Erythroblast (primary cell): ENCODE data around the gene JSRP1.
A peak's percentile ranks its signal among the peaks of the same experiment; 100 is the strongest.

Experiments
- DNase-seq, 2 experiments: peaks; one replicate each; lab custom pipeline; 2025; lab: John Stamatoyannopoulos, UW
- GATA1 ChIP-seq: IDR thresholded peaks from 2 replicates; pipeline ENCODE4 v1.6.1; 2011; ENCODE audit warnings: low read depth, mild to moderate bottlenecking, control low read depth, low read length, moderate library complexity
- POLR2A ChIP-seq: IDR thresholded peaks from 2 replicates; pipeline ENCODE4 v1.6.1; 2011; ENCODE audit warnings: mild to moderate bottlenecking, low read length

Gene JSRP1

DNA sequence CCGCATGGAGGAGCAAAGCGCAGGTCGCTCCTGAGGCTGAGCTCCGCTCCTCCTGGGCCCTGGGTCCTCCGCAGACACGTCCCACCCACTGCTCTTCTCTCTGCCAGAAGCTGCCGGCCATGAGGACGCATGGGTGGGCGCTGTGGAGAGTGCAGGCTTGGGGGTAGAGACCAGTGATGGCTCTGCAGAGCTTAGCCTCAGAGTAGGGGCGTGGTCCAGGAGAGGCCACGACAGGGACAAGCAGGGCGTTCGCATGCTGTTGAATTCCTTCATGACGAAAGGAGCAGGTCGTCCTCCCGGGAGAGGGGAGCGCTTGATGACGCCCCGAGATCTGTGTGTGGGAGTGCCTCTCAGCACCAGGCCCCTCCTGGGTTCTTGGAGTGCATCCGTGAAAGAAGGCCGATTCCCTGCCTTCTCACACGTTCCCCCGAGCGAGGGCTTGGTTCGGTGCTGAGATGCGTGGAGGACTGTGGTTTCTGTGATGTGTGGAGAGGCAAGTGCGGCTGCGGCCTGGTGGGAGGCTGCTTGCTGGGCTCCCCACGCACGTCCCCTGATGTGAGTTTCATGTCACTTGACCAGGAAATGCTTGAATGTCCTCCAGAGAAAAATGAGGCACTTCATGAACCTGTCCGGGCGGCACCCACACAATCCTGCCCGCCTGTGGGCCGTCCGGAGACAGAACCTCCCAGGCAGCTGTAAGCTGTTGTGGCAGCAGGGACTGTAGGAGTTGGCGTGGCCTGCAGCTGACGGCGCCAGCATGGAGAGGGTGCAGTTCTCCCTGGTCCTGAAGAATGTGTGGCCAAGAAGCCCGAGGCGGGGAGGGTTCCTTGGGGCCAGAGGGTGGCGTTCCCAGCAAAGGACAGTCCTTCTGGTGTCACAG lies 15.1 kb downstream of the JSRP1 start:
- no peak for DNase-seq
- no peak for TF ChIP-seq GATA1
- TF ChIP-seq POLR2A: no peak

DNA sequence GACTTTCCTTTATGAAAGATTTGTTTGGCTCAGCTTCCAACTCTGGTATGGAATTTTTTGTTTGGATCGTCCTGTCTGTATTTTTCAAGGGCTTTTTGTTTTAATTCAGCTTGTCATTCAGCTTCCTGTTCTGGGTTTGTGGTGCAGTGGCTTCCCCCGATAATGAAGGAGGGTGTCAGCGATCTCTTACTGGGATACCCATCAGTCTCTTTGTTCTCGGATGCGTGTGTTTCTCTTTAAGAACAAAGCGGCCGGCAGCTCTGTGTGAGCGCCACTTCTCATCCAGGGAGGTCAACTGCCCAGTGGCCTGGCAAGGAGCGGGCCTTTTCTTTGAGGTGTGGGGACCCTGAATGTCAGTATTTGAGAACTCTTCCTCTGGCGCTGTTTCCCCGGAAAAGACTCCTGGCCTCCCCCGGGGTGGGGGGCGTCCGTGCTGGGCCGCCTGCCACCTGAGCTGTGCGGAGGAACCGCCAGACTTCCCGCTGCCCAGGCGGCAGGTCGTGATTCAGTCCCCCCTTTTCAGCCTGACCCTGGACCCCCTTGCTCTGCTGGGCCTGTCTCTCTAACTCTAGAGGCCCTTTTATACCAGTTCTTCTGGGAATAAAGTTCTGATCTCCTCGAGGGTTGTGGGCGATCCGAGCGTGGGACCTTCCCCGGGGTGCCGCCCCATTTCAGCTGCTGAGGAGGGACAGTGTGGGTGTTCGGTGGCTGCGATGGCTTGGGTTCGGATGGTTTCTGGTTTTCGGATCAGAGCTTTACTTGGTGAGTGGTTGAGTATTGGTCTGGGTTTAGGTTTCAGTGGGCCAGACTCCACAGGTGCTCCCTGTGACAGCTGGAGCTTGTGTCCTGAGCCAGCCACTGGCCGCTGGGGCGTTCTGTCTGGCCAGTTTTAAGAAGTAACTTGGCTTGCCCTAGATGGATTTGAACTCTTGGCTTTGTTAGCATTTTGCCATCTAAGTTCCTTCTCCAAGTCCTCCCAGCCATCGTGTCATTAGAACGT lies 16.1 kb downstream of the JSRP1 start:
- TF ChIP-seq GATA1: no peak
- no peak for TF ChIP-seq POLR2A
- peak; percentile 57 to 65 for DNase-seq

DNA sequence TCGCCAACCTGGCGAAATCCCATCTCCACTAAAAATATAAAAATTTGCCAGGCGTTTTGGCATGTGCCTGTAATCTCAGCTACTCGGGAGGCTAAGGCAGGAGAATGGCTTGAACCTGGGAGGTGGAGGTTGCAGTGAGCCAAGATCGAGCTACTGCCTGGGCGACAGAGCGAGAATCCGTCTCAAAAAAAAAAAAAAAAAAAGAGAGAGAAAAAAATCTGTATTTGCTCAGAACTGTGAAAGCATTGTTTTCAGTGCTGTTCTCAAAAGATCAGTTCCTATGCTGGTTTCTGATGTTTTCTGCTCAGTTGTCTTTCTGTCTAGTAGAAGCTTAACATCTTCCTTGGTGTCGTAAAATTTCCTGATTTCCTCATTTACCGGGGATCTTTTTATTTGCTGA lies 17.0 kb downstream of the JSRP1 start:
- no peak for TF ChIP-seq GATA1
- no peak for TF ChIP-seq POLR2A
- DNase-seq: no peak

DNA sequence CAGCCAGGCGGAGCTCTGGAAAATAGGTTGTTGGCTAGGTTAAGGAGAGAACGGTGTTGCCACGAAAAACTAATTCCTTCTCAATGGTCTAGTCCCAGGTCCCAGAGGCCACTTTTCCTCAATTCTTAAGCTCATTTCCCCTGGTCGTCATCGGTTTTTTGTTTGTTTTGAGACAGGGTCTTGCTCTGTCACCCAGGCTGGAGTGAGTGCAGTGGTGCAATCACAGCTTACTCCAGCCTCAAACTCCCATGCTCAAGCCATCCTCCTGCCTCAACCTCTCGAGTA lies 18.4 kb downstream of the JSRP1 start:
- no peak for TF ChIP-seq GATA1
- TF ChIP-seq POLR2A: no peak
- DNase-seq: no peak

DNA sequence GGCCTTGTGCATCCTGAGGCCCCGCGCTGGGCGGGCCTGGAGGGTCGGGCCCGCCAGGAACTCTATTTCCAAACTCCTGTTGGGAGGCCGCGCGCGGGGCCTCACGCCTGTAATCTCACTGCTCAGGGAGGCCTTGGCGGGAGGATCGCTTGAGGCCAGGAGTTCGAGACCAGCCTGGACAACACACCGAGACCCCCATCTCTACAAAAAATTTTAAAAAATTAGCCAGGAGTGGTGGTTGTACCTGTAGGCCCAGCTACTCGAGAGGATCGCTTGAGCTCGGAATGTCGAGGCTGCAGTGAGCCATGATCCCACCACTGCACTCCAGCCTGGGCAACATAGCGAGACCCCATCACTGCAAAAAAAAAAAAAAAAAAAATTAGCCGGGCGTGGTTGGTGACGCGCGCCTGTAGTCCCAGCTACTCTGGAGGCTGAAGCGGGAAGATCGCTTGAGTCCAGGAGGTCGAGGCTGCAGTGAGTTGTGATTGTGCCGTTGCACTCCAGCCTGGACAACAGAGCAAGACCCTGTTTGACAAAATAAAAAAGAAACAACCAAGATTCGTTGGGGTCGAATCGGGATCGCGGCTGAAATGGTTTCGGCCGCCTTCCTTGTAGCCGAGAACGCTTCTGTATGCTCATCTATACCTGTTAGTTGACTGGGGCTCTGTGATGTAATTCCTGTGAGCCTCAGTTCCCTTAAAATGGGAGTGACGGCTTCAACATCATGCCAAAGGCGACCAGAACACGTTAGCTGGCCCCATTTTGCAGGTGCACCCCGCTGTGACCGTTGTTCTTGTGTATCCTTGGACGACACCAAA lies 19.0 kb downstream of the JSRP1 start:
- peak; percentile 63 to 73 for DNase-seq
- no peak for TF ChIP-seq GATA1
- TF ChIP-seq POLR2A: no peak

DNA sequence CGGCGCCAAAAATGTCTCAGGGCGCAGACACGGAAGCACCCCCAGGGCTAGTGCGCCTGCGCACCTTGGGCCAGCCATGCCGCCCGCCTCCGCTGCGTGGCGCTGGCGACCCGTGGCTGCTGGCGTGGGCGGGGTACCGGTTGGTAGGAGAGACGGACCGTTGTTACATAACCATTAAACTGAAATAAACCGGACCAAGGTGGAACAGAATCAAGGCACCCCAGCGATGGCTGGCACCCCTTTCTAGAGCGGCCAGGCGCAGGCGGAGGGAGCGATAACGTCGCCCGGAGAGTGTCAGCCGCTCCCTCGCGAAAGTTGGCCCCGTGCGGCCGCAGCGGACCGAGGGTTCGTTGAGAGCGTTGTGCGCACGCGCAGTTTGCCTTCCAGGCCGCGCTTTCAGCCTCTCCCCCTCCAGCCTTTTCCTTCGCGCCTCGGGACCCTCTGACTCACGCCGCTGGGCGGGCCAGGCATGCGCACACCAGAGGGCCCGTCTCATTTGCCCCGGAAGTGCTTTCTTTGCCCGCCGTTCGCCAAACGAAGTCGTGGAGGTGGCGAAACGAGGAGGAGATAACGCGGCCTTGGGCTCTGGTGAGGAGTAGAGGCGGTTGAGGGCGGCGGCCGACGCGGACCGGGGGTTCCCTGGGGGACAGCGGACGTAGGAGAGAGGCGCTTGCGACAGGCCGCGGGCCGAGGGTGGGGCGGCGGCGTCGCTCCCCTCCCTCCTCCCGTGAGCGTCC lies 19.7 kb downstream of the JSRP1 start, which contains the start of the genes PLEKHJ1 and SF3A2:
TSS of gene PLEKHJ1 (minus strand) at position 16 of the 737 bp plus-strand sequence. CDS start 81 bp downstream, outside the sequence.
TSS of gene SF3A2 (plus strand) at position 511 of the 737 bp plus-strand sequence. CDS start 6,595 bp downstream, outside the sequence.
- peak; percentile 90 for TF ChIP-seq POLR2A
- peak; percentile 66 for TF ChIP-seq GATA1
- DNase-seq: peak; percentile 99

DNA sequence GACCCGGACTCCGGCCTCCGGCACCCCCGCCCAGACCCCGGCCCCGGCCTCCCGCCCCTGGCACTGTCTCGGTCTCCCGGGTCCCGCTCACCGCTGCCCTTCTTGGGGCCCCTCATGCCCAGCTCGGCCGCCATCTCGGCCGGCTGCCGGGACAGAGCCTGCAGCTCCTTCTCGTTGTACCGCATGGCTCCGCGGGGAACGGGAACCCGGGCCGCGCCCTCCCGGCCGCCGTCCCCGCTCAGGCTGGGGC lies 20.2 kb downstream of the JSRP1 start:
- TF ChIP-seq GATA1 (no peak), POLR2A (no peak)
- no peak for DNase-seq

DNA sequence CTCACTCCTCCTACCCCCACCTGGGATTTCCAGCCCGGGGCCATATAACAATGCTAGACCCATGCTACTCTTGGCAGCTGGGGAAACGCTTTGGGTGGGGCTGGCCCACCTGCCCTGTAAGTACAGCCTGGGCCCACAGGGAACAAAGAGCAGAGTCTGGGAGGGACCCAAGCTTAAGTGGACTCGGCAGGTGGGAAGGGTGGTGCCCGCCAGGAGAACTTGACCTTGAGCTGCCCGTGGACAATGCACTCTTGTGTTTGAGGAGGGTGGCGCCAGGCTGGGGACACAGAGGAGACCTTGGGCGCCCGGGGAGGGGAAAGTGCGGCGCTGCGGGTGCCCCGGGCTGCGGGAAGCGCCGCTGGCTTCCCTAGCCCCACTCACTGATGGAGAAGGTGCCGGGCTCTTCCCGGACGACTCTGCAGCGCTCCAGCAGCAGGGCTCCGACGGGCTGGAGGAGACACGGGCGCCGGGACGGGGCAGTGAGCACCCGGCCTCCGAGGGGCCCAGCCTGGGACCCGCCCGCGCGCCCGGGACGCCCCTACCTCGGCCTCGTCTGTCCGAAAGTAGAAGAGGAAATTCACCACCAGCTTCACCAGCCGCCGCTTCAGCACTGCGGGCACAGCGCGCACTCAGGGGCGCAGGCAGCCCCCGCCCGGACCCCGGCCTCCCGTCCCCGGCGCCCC lies 20.7 kb downstream of the JSRP1 start:
- peak in 1 of 2 experiments; percentile 71 for DNase-seq
- no peak for TF ChIP-seq POLR2A
- TF ChIP-seq GATA1: no peak

DNA sequence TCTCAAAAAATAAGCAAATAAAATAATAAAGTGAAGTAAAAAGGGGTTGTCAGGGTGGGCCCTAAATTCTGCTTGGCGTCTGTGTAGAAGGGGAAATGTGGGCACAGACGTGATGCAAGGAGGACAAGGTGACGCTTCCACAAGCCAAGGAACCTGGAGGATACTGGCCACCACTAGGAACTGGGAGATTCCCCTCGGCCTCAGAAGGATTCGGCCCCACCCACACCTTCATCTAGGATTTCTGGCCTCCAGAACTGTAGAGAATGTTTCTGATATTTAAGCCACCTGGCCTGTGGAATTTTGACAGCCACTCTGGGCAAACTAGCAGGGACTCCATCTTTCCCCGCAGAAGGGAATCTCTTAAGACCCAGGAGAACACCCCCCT lies 21.2 kb downstream of the JSRP1 start:
- TF ChIP-seq GATA1: no peak
- no peak for TF ChIP-seq POLR2A
- DNase-seq: no peak

DNA sequence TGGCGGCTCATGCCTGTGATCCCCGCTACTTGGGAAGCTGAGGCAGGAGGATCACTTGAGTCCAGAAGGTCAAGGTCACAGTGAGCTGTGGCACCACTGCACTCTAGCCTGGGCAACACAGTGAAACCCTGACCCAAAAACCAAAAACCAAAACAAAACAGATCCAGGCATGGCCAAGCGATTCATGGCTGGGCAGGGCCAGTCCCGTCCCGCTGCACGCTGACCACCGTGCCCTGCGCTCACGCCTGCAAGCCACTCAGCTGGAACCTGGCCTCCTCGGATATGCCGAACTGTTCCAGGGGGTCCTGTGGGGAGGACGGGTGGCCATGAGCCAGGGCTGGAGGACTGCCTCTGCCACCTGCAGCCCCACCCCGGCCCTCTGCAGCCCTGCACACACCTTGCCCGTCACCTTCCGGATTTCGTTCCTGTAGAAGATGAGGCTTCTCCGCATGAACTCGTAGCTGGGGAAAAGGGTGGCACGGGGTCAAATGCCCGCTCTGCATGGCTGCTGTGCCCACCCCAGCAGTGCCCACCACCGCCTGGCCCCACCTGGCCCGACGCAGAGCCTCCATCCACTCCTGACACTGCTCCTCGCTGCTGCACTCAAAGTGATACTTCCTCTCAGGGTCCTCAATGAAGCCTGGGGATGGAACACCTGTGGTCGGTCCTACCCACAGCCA lies 22.5 kb downstream of the JSRP1 start:
- DNase-seq: no peak
- TF ChIP-seq POLR2A: no peak
- no peak for TF ChIP-seq GATA1

DNA sequence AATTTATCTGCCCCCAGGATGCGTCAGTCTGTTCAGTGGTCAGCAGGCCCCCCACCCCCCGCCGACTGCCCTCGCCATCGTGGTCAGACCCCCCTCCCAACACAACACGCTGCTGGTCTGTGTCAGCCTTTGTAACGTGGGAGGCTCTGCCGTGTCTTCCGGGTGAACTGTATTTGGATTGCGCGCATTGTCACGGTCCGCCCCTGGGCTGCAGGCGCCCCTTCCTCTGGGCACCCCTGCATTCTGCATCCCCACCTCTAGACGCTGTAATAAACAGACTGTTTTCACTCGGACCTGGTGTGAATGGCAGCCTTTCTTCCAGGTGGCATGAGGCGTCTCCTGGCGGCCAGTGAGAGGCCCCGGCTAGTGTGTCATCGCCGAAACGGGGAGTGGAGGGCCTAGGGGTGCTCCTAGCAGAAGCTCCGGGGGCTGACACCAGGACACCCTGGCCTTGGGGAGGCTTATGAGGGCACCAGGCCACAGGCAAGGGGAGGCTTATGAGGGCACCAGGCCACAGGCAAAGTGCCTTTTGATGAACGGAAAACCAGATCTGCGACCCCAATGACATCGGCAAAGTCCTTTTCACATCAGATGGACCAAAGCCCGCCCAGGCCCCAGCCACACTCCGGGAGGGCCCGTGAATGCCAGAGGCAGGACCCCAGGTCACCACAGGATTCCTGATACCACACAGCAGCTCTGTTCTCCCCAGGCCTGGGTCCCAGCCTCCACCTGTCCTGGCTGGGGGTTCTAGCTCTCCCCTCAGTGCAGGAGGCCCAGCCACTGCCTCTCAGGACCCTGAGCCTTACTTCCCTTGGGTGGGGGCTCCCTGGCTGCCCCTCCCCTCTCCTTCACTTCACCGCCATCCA lies 23.7 kb downstream of the JSRP1 start:
- no peak for DNase-seq
- no peak for TF ChIP-seq GATA1
- no peak for TF ChIP-seq POLR2A
